Thyroid gland (tissue), 4 donors: Measurements from ENCODE around the gene TAC4.

Source experiments
- POLR2A ChIP-seq, 2 donors: fragments of 450-650 bp; IDR thresholded peaks; one replicate each; pipeline ENCODE4 v1.6.1; 2017; ENCODE audit warnings: antibody characterized with exemption in 2 of 2, mild to moderate bottlenecking in 2 of 2, moderate library complexity in 1 of 2
- TF ChIP-seq, protein P1 (sequence below), 6 experiments: fragments of 200-600 bp in 3 of 6; fragments of 450-650 bp in 3 of 6; sonication (generic) in 3 of 6; IDR thresholded peaks; one replicate each; pipeline ENCODE4 v1.5.1; 2016 to 2019; ENCODE audit warnings: antibody characterized with exemption in 6 of 6, mild to moderate bottlenecking in 2 of 6, inconsistent platforms in 1 of 6, moderate library complexity in 1 of 6

GRCh38 chr17:49788478-49789242 lies 59.2 kb downstream of the TAC4 start, which contains the start of gene KAT7:
- peak; percentile 91 to 93 for TF ChIP-seq POLR2A (IDR thresholded peaks at IDR 0.05)
- TF ChIP-seq, protein P1, sequence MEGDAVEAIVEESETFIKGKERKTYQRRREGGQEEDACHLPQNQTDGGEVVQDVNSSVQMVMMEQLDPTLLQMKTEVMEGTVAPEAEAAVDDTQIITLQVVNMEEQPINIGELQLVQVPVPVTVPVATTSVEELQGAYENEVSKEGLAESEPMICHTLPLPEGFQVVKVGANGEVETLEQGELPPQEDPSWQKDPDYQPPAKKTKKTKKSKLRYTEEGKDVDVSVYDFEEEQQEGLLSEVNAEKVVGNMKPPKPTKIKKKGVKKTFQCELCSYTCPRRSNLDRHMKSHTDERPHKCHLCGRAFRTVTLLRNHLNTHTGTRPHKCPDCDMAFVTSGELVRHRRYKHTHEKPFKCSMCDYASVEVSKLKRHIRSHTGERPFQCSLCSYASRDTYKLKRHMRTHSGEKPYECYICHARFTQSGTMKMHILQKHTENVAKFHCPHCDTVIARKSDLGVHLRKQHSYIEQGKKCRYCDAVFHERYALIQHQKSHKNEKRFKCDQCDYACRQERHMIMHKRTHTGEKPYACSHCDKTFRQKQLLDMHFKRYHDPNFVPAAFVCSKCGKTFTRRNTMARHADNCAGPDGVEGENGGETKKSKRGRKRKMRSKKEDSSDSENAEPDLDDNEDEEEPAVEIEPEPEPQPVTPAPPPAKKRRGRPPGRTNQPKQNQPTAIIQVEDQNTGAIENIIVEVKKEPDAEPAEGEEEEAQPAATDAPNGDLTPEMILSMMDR (IDR thresholded peaks at IDR 0.05), result peak in 1 of 6 experiments; percentile 3
